Lung (tissue), 16 donors: Measurements from ENCODE around the gene NOCT. TPM values are rescaled to one million over a fixed set of nuclear protein-coding genes. Genes with fewer than 3 reads are reported as not detected.
A peak's percentile ranks its signal among the peaks of the same experiment; 100 is the strongest.

Source experiments
- ATAC-seq: fragments of 200-7000 bp; cut with Tn5 transposase; one replicate; pipeline ENCODE4 v1.9.1; 2020; ENCODE audit warnings: moderate number of reproducible peaks; ENCODE audit not compliant: insufficient read depth, low FRiP score
- DNase-seq, 3 donors: peaks; one replicate each; pipeline ENCODE4 v3.0.0-alpha.2; 2013 to 2017
- H3K27ac ChIP-seq, 2 donors: one replicate each; pipeline ENCODE4 v1.5.1; 2013; ENCODE audit warnings: mild to moderate bottlenecking in 2 of 2, moderate library complexity in 2 of 2, control low read depth in 1 of 2, inconsistent platforms in 1 of 2, low read depth in 1 of 2, low read length in 1 of 2
- H3K27me3 ChIP-seq, 3 donors: one replicate each; pipeline ENCODE4 v1.5.1; 2013; ENCODE audit warnings: low read length in 2 of 3; ENCODE audit not compliant: control insufficient read depth in 3 of 3, insufficient read depth in 3 of 3
- H3K36me3 ChIP-seq, 4 donors: one replicate each; pipeline ENCODE4 v1.5.1; 2013; ENCODE audit warnings: low read length in 4 of 4, mild to moderate bottlenecking in 1 of 4, moderate library complexity in 1 of 4; ENCODE audit not compliant: control insufficient read depth in 4 of 4, insufficient read depth in 4 of 4
- H3K4me1 ChIP-seq, 5 donors: one replicate each; pipeline ENCODE4 v1.5.1; 2013; ENCODE audit warnings: low read length in 5 of 5, mild to moderate bottlenecking in 2 of 5, moderate library complexity in 1 of 5; ENCODE audit not compliant: control insufficient read depth in 5 of 5, insufficient read depth in 5 of 5
- H3K4me3 ChIP-seq: one replicate; pipeline ENCODE4 v1.5.1; 2013; ENCODE audit warnings: mild to moderate bottlenecking, control low read depth, moderate library complexity
- H3K9ac ChIP-seq, 2 donors: one replicate each; pipeline ENCODE4 v1.5.1; 2013; ENCODE audit warnings: low read length in 2 of 2, control low read depth in 1 of 2; ENCODE audit not compliant: insufficient read depth in 1 of 2
- H3K9me3 ChIP-seq, 4 donors: one replicate each; pipeline ENCODE4 v1.5.1; 2013; ENCODE audit warnings: low read length in 3 of 4, mild to moderate bottlenecking in 1 of 4, moderate library complexity in 1 of 4; ENCODE audit not compliant: control insufficient read depth in 4 of 4, insufficient read depth in 3 of 4
- CTCF ChIP-seq: IDR thresholded peaks from 2 replicates; pipeline ENCODE4 v1.5.1; 2012; ENCODE audit warnings: mild to moderate bottlenecking; ENCODE audit errors: control extremely low read depth, extremely low read depth
- WGBS, 2 donors: extraction: QIAGEN DNeasy Blood & Tissue Kit; methylation state at CpG; one replicate each; pipeline ENCODE4 v1.1.7; 2013; 5-methylcytosine and 5-hydroxymethylcytosine counted together
- long read RNA-seq, 5 donors: transcript quantifications; one replicate each; lab custom pipeline, GENCODE V29; 2026
- polyA plus RNA-seq, 2 donors: library from polyadenylated mRNA; stranded (reverse); fragments of 200-250 nt; gene quantifications; one replicate each; pipeline ENCODE4 v1.2.1, GENCODE V29; 2013
- total RNA-seq, 2 donors: library from RNA; depleted of rRNA in 1 of 2; stranded (reverse); fragments of >200 nt in 1 of 2; gene quantifications; one replicate each; pipeline ENCODE4 v1.2.1, GENCODE V29; 2014 to 2021
- donor health status: control.
- donor health status: control.
- donor health status: Bipolar disorder and iron deficiency.
- donor health status: healthy.
- donor health status: DM: yes; HTN: yes; CAD: no.

NOCT gene
- 1 to 10 TPM; 4.2 to 6.8 TPM for total RNA-seq
- polyA plus RNA-seq, result 1 to 10 TPM; 3.0 to 8.2 TPM
- long read RNA-seq, donor 1, partial matches to known transcripts, result 15 of 23 reads
- long read RNA-seq, donor 1, other reads (novel, unspliced or antisense), result 8 of 23 reads
- long read RNA-seq, donor 2, result 0 reads
- long read RNA-seq, donor 3, partial matches to known transcripts, result 0 of 1 reads
- long read RNA-seq, donor 3, other reads (novel, unspliced or antisense), result 0 of 1 reads
- long read RNA-seq, donor 4, result 0 reads
- long read RNA-seq, donor 5, partial matches to known transcripts, result 28 of 46 reads
- long read RNA-seq, donor 5, other reads (novel, unspliced or antisense), result 18 of 46 reads

GRCh38 chr4:139015269-139015947 is at the start of gene NOCT:
TSS of gene NOCT (plus strand) at chr4:139015781. CDS start at chr4:139015982, 201 bp downstream.
- no peaks in the 10 kb centered on the region for H3K9me3 ChIP-seq
- H3K36me3 ChIP-seq, result no peaks in the 10 kb centered on the region
- H3K9ac ChIP-seq, result peak within 1 kb of the TSS; percentile 57 to 75
- no peaks in the 10 kb centered on the region for H3K27me3 ChIP-seq
- H3K27ac ChIP-seq, result peak within 1 kb of the TSS; percentile 84 to 98
- DNase-seq (peak; percentile 87 to 88 (median 87)), ATAC-seq (peak; percentile 95)
- 1% methylated on average over 50 to 62 of the region's 62 CpGs for WGBS, 2 donors
- H3K4me1 ChIP-seq, result peaks cover 7 to 27% (median 10%) of the 10 kb centered on the region in 5 donors
- peak within 1 kb of the TSS; percentile 75 for H3K4me3 ChIP-seq
- no peak for TF ChIP-seq CTCF

DNA sequence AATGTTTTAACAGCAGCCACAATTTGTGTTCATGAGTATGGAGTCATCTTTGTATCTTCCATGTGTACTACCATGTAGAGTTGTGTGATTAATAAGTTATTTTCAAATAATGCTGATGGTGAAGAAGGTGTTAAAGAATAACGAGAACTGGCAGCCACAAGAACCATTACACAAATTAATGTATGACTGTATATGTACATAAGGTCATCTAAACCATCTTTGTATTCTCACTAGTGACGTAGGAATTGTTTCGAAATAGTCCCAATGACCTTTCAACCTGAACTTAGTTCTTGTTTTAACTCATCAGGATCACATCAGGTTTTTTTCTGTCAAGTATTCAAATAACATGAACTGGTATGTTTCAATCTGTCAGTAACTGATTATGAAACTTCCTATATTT is 48.3 kb upstream of the NOCT start:
- ATAC-seq (no peak), DNase-seq (no peak)
- Histone ChIP-seq H3K9ac (no peak overlapping the region), H3K4me3 (no peak overlapping the region), H3K36me3 (no peaks in the 10 kb centered on the region), H3K9me3 (no peaks in the 10 kb centered on the region), H3K27ac (no peak overlapping the region), H3K27me3 (no peaks in the 10 kb centered on the region), H3K4me1 (no peaks in the 10 kb centered on the region)
- 56 to 62% methylated on average over 3 of the region's 3 CpGs for whole genome bisulfite sequencing, 2 donors
- TF ChIP-seq CTCF, result no peak

- H3K36me3 ChIP-seq, result no peaks in the 10 kb centered on the region
- DNase-seq (no peak), ATAC-seq (no peak)
- H3K4me3 ChIP-seq, result no peak overlapping the region
- no peak overlapping the region for H3K9ac ChIP-seq
- no peak for TF ChIP-seq CTCF
- H3K27ac ChIP-seq, result no peak overlapping the region
- H3K9me3 ChIP-seq, result no peaks in the 10 kb centered on the region
- WGBS, 2 donors, result 77 to 79% methylated on average over 9 of the region's 9 CpGs
- no peaks in the 10 kb centered on the region for H3K27me3 ChIP-seq
- H3K4me1 ChIP-seq, result peaks cover 0 to 3% (median 0%) of the 10 kb centered on the region in 5 donors
These were observed 42.4 kb upstream of the NOCT start for GRCh38 chr4:138972956-138973801.
